Measurements from ENCODE around the gene ANP32B. TPM values are rescaled to one million over a fixed set of nuclear protein-coding genes. Genes with fewer than 3 reads are reported as not detected.

The ANP32B gene
- total and polyA plus RNA-seq, 12 donors: 13.4 to 156 (median 66.0) TPM

- intact Hi-C loops (cut with DNase I): no loop called here
- Histone ChIP-seq H3K36me3 (replicated peaks in 1 of 2) (no peaks in the 10 kb centered on the region), H3K27ac (no peak overlapping the region), H3K27me3 (no peaks in the 10 kb centered on the region), H3K9me3 (replicated peaks in 1 of 3) (no peaks in the 10 kb centered on the region), H3K4me3 (no peak overlapping the region), H3K4me1 (replicated peaks in 1 of 2) (no peaks in the 10 kb centered on the region)
- no peak for TF ChIP-seq POLR2A (IDR thresholded peaks at IDR 0.05)
- TF ChIP-seq CTCF (IDR thresholded peaks at IDR 0.05): no peak
- DNase-seq: no peak
- WGBS, 4 donors: 63 to 70% (median 68%) methylated on average over 6 of the region's 6 CpGs
Measured at GRCh38 chr9:98045234-98046179, 62.4 kb downstream of the ANP32B start.

- no peaks in the 10 kb centered on the region for H3K4me1 ChIP-seq (replicated peaks in 1 of 2)
- H3K27ac ChIP-seq: no peak overlapping the region
- WGBS, 4 donors: 86 to 96% (median 95%) methylated on average over 9 of the region's 9 CpGs
- H3K36me3 ChIP-seq (replicated peaks in 1 of 2): no peaks in the 10 kb centered on the region
- TF ChIP-seq CTCF (IDR thresholded peaks at IDR 0.05): no peak
- TF ChIP-seq POLR2A (IDR thresholded peaks at IDR 0.05): no peak
- H3K4me3 ChIP-seq: no peak overlapping the region
- no peaks in the 10 kb centered on the region for H3K9me3 ChIP-seq (replicated peaks in 1 of 3)
- intact Hi-C loops (cut with DNase I): no loop called here
- no peaks in the 10 kb centered on the region for H3K27me3 ChIP-seq
- DNase-seq: peak in 1 of 7 donors; percentile 20
Measured at GRCh38 chr9:98046180-98046543, 63.0 kb downstream of the ANP32B start.

GRCh38 chr9:98047002-98047401 is 63.9 kb downstream of the ANP32B start:
- H3K27me3 ChIP-seq: no peaks in the 10 kb centered on the region

More at GRCh38 chr9:98047002-98047401, 63.9 kb downstream of the ANP32B start:
- no peak overlapping the region for H3K27ac ChIP-seq
- H3K9me3 ChIP-seq (replicated peaks in 1 of 3): no peaks in the 10 kb centered on the region
- WGBS, 4 donors: 82 to 87% (median 86%) methylated on average over 5 of the region's 5 CpGs
- H3K4me3 ChIP-seq: no peak overlapping the region
- H3K4me1 ChIP-seq (replicated peaks in 1 of 2): no peaks in the 10 kb centered on the region
- intact Hi-C loops (cut with DNase I): no loop called here
- no peak for DNase-seq
- no peaks in the 10 kb centered on the region for H3K36me3 ChIP-seq (replicated peaks in 1 of 2)
- no peak for TF ChIP-seq POLR2A (IDR thresholded peaks at IDR 0.05)
- no peak for TF ChIP-seq CTCF (IDR thresholded peaks at IDR 0.05)

Measured in adrenal gland (tissue), 12 donors.